ENCODE results near the gene KIAA0825. TPM values are rescaled to one million over a fixed set of nuclear protein-coding genes. Genes with fewer than 3 reads are reported as not detected.

The KIAA0825 gene
- total RNA-seq, 4 donors from 2014 or later, result 1.2 to 5.3 (median 4.0) TPM

- Histone ChIP-seq H3K4me3 (no peak overlapping the region), H3K27ac (no peak overlapping the region), H3K4me1 (no peaks in the 10 kb centered on the region), H3K27me3 (no peaks in the 10 kb centered on the region), H3K36me3 (no peaks in the 10 kb centered on the region), H3K9me3 (no peaks in the 10 kb centered on the region)
- DNase-seq, result no peak
- intact Hi-C loops (cut with DNase I; ENCODE audit: low total_unique reads) (no loop called here), in situ Hi-C loops (cut with MboI; ENCODE audit: low pct_ligation_motif_present in 1 of 4, low pct_unique_long_range_greater_than_20kb in 1 of 4, low sequenced_read_pairs in 3 of 4) (no loop called here)
- TF ChIP-seq EP300 (IDR thresholded peaks at IDR 0.05; ENCODE audit: low read depth), result no peak
- TF ChIP-seq POLR2AphosphoS5 (IDR thresholded peaks at IDR 0.05), result no peak
- TF ChIP-seq, protein P1, sequence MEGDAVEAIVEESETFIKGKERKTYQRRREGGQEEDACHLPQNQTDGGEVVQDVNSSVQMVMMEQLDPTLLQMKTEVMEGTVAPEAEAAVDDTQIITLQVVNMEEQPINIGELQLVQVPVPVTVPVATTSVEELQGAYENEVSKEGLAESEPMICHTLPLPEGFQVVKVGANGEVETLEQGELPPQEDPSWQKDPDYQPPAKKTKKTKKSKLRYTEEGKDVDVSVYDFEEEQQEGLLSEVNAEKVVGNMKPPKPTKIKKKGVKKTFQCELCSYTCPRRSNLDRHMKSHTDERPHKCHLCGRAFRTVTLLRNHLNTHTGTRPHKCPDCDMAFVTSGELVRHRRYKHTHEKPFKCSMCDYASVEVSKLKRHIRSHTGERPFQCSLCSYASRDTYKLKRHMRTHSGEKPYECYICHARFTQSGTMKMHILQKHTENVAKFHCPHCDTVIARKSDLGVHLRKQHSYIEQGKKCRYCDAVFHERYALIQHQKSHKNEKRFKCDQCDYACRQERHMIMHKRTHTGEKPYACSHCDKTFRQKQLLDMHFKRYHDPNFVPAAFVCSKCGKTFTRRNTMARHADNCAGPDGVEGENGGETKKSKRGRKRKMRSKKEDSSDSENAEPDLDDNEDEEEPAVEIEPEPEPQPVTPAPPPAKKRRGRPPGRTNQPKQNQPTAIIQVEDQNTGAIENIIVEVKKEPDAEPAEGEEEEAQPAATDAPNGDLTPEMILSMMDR (IDR thresholded peaks at IDR 0.05), result no peak
- TF ChIP-seq POLR2A (IDR thresholded peaks at IDR 0.05), result no peak
- 93 to 95% methylated on average over 3 of the region's 3 CpGs for WGBS, 2 donors (ENCODE audit: low coverage in 1 of 2)
These were observed 409.1 kb downstream of the KIAA0825 start for GRCh38 chr5:94209272-94209671.

- TF ChIP-seq POLR2AphosphoS5 (IDR thresholded peaks at IDR 0.05) (no peak), POLR2A (IDR thresholded peaks at IDR 0.05) (no peak), EP300 (IDR thresholded peaks at IDR 0.05; ENCODE audit: low read depth) (no peak)
- TF ChIP-seq, protein P1 (IDR thresholded peaks at IDR 0.05), result no peak
These were observed 418.8 kb downstream of the KIAA0825 start for GRCh38 chr5:94199566-94199965.

DNA sequence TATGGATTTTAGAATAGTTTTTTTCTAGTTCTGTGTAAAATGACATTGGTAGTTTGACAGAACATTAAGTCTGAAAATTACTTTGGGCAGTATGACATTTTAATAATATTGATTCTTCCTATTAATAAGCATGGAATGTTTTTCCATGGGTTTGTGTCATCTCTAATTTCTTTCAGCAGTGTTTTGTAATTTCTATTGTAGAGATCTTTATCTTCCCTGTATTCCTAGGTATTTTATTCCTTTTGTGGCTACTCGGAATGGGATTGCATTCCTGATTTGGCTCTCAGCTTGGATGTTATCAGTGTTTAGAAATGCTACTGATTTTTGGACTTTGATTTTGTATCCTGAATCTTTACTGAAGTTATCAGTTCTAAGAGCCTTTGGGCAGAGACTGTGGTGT, 420.4 kb downstream of the KIAA0825 start:
- Histone ChIP-seq H3K9me3 (no peaks in the 10 kb centered on the region), H3K4me3 (no peak overlapping the region), H3K4me1 (no peaks in the 10 kb centered on the region), H3K27ac (no peak overlapping the region), H3K27me3 (no peaks in the 10 kb centered on the region), H3K36me3 (no peaks in the 10 kb centered on the region)
- in situ Hi-C loops (cut with MboI; ENCODE audit: low pct_ligation_motif_present in 1 of 4, low pct_unique_long_range_greater_than_20kb in 1 of 4, low sequenced_read_pairs in 3 of 4), result no loop called here
- 83 to 100% methylated on average over 1 of the region's 1 CpG for WGBS, 2 donors (ENCODE audit: low coverage in 1 of 2)
- intact Hi-C loops (cut with DNase I; ENCODE audit: low total_unique reads), result no loop called here
- TF ChIP-seq EP300 (IDR thresholded peaks at IDR 0.05; ENCODE audit: low read depth) (no peak), POLR2AphosphoS5 (IDR thresholded peaks at IDR 0.05) (no peak), POLR2A (IDR thresholded peaks at IDR 0.05) (no peak)
- TF ChIP-seq, protein P1 (IDR thresholded peaks at IDR 0.05), result no peak
- DNase-seq, result no peak

More at GRCh38 chr5:94199566-94199965, 418.8 kb downstream of the KIAA0825 start:
- Histone ChIP-seq H3K36me3 (no peaks in the 10 kb centered on the region), H3K27me3 (no peaks in the 10 kb centered on the region), H3K4me1 (no peaks in the 10 kb centered on the region), H3K27ac (no peak overlapping the region), H3K9me3 (no peaks in the 10 kb centered on the region), H3K4me3 (no peak overlapping the region)
- intact Hi-C loops (cut with DNase I; ENCODE audit: low total_unique reads) (no loop called here), in situ Hi-C loops (cut with MboI; ENCODE audit: low pct_ligation_motif_present in 1 of 4, low pct_unique_long_range_greater_than_20kb in 1 of 4, low sequenced_read_pairs in 3 of 4) (no loop called here)
- 95 to 100% methylated on average over 2 to 4 of the region's 4 CpGs for WGBS, 2 donors (ENCODE audit: low coverage in 1 of 2)
- no peak for DNase-seq

- intact Hi-C loops (cut with DNase I; ENCODE audit: low total_unique reads), result no loop called here
- no peak overlapping the region for H3K4me3 ChIP-seq
- H3K36me3 ChIP-seq, result no peaks in the 10 kb centered on the region
- DNase-seq, result no peak
- TF ChIP-seq EP300 (IDR thresholded peaks at IDR 0.05; ENCODE audit: low read depth) (no peak), POLR2AphosphoS5 (IDR thresholded peaks at IDR 0.05) (no peak), POLR2A (IDR thresholded peaks at IDR 0.05) (no peak)
- TF ChIP-seq, protein P1 (IDR thresholded peaks at IDR 0.05), result no peak
- WGBS, 2 donors (ENCODE audit: low coverage in 1 of 2), result 44 to 63% methylated on average over 1 of the region's 1 CpG
- H3K9me3 ChIP-seq, result no peaks in the 10 kb centered on the region
- no peaks in the 10 kb centered on the region for H3K27me3 ChIP-seq
- in situ Hi-C loops (cut with MboI; ENCODE audit: low pct_ligation_motif_present in 1 of 4, low pct_unique_long_range_greater_than_20kb in 1 of 4, low sequenced_read_pairs in 3 of 4), result no loop called here
- H3K4me1 ChIP-seq, result no peaks in the 10 kb centered on the region
- H3K27ac ChIP-seq, result no peak overlapping the region
These were observed 421.5 kb downstream of the KIAA0825 start for GRCh38 chr5:94196953-94197352.
